HCT116 (cell line): Measurements from ENCODE around the gene TRUB1. TPM values are rescaled to one million over a fixed set of nuclear protein-coding genes. Genes with fewer than 3 reads are reported as not detected.

Experiments used
- ATAC-seq: fragments of 200-7000 bp; cut with Tn5 transposase; 2 replicates; pipeline ENCODE4 v1.9.1; 2020; ENCODE audit warnings: mild to moderate bottlenecking, moderate library complexity
- Bru-seq: library from RNA; stranded (reverse); fragments of 400-500 nt; gene quantifications from one replicate; lab custom pipeline; 2021; lab: Mats Ljungman, UMichigan
- BruChase-seq, 2 experiments: library from RNA; stranded (reverse); fragments of 400-500 nt; gene quantifications; one replicate each; lab custom pipeline; 2021; lab: Mats Ljungman, UMichigan
- BruUV-seq: library from RNA; stranded (reverse); fragments of 400-500 nt; replicated peaks from 2 replicates; lab custom pipeline; 2021; lab: Mats Ljungman, UMichigan
- CTCF ChIA-PET: fragments of 300-600 bp; sonication (Branson Sonifier 250); formaldehyde crosslinking; loops from one replicate; lab custom pipeline; 2021; ENCODE audit warnings: antibody characterized with exemption; lab: Charles Lee
- POLR2A ChIA-PET: fragments of 300-600, 350-600 bp; sonication (Branson Sonifier 250); formaldehyde crosslinking; loops from one replicate; lab custom pipeline; 2021; ENCODE audit warnings: antibody characterized with exemption; lab: Charles Lee
- RAD21 ChIA-PET, 2 experiments: fragments of 300-600 bp; sonication (Branson Sonifier 250); formaldehyde crosslinking; loops; one replicate each; lab custom pipeline; 2023; ENCODE audit warnings: low total read pairs in 2 of 2; ENCODE audit not compliant: uncharacterized antibody in 2 of 2, unreplicated experiment in 2 of 2, low non-redundant PET in 1 of 2; lab: Charles Lee
- DNase-seq: peaks from one replicate; pipeline ENCODE4 v3.0.0-alpha.2; 2010; ENCODE audit warnings: low read depth, low spot score
- H2AFZ ChIP-seq: fragments of 200-600 bp; shearing (Covaris generic), sonication (generic); 2 replicates; pipeline ENCODE4 v1.6.1; 2017; ENCODE audit warnings: low read depth, mixed run types, mixed read lengths, antibody characterized with exemption, low read length; ENCODE audit not compliant: poor library complexity, severe bottlenecking
- H3K27ac ChIP-seq: 2 replicates; pipeline ENCODE4 v1.5.1; 2012; ENCODE audit warnings: low read depth, low read length
- H3K27me3 ChIP-seq: fragments of 200-600 bp; sonication (generic); 2 replicates; pipeline ENCODE4 v1.6.1; 2016; ENCODE audit warnings: mixed run types, low read length, mixed read lengths; ENCODE audit not compliant: insufficient read depth
- H3K36me3 ChIP-seq, 2 experiments: fragments of 200-500 bp in 1 of 2; fragments of 200-600 bp in 1 of 2; sonication (Bioruptor generic) in 1 of 2; sonication (generic) in 1 of 2; 2 replicates each; pipeline versions ENCODE4 v1.5.1 to v1.6.1; 2014 to 2016; ENCODE audit warnings: low read length in 2 of 2, inconsistent platforms in 1 of 2, mixed read lengths in 1 of 2, mixed run types in 1 of 2; ENCODE audit not compliant: insufficient read depth in 2 of 2, control insufficient read depth in 1 of 2
- H3K4me1 ChIP-seq, 2 experiments: fragments of 200-600 bp in 1 of 2; sonication (generic) in 1 of 2; 2 replicates each; pipeline versions ENCODE4 v1.5.1 to v1.6.1; 2012 to 2017; ENCODE audit warnings: low read length in 2 of 2, inconsistent platforms in 1 of 2, mild to moderate bottlenecking in 1 of 2, mixed read lengths in 1 of 2, mixed run types in 1 of 2, moderate library complexity in 1 of 2; ENCODE audit not compliant: insufficient read depth in 2 of 2, control insufficient read depth in 1 of 2
- H3K4me2 ChIP-seq: fragments of 200-600 bp; sonication (generic); 2 replicates; pipeline ENCODE4 v1.6.1; 2017; ENCODE audit warnings: mixed run types, low read length, mixed read lengths
- H3K4me3 ChIP-seq, 2 experiments: fragments of 200-600 bp in 1 of 2; sonication (generic) in 1 of 2; replicated peaks in 1 of 2; 2 replicates each; pipeline ENCODE4 v1.5.1; 2011 to 2016; ENCODE audit warnings: low read length in 2 of 2, control low read depth in 1 of 2, low read depth in 1 of 2, mild to moderate bottlenecking in 1 of 2, mixed read lengths in 1 of 2, mixed run types in 1 of 2
- H3K79me2 ChIP-seq: fragments of 200-600 bp; sonication (generic); 2 replicates; pipeline ENCODE4 v1.6.1; 2017; ENCODE audit warnings: mild to moderate bottlenecking, mixed run types, low read length, moderate library complexity, mixed read lengths; ENCODE audit not compliant: insufficient read depth
- H3K9ac ChIP-seq: fragments of 200-600 bp; sonication (generic); 2 replicates; pipeline ENCODE4 v1.6.1; 2016; ENCODE audit warnings: low read length, mixed read lengths
- H3K9me2 ChIP-seq: fragments of 200-600 bp; sonication (generic), shearing (Covaris generic); 2 replicates; pipeline ENCODE4 v1.6.1; 2017; ENCODE audit warnings: mixed run types, mild to moderate bottlenecking, moderate library complexity; ENCODE audit not compliant: insufficient read depth
- H3K9me3 ChIP-seq, 2 experiments: fragments of 200-500 bp in 1 of 2; fragments of 200-600 bp in 1 of 2; sonication (Bioruptor generic) in 1 of 2; sonication (generic) in 1 of 2; 2 replicates each; pipeline ENCODE4 v1.6.1; 2014 to 2017; ENCODE audit warnings: low read length in 2 of 2, mixed read lengths in 2 of 2, inconsistent platforms in 1 of 2, low read depth in 1 of 2, mild to moderate bottlenecking in 1 of 2, mixed run types in 1 of 2, moderate library complexity in 1 of 2; ENCODE audit not compliant: control insufficient read depth in 1 of 2, insufficient read depth in 1 of 2
- H4K20me1 ChIP-seq: fragments of 200-600 bp; sonication (generic), shearing (Covaris generic); 2 replicates; pipeline ENCODE4 v1.6.1; 2017; ENCODE audit warnings: mixed run types, mild to moderate bottlenecking, moderate library complexity; ENCODE audit not compliant: insufficient read depth
- CBX3 ChIP-seq: IDR thresholded peaks from 2 replicates; pipeline ENCODE4 v1.6.1; 2012; ENCODE audit warnings: low read depth
- EGR1 ChIP-seq: IDR thresholded peaks from 2 replicates; pipeline ENCODE4 v1.6.1; 2012; ENCODE audit warnings: low read depth
- EZH2 ChIP-seq: fragments of 200-600 bp; sonication (generic); IDR thresholded peaks from 2 replicates; pipeline ENCODE4 v1.6.1; 2017; ENCODE audit warnings: antibody characterized with exemption, mixed run types
- EZH2phosphoT487 ChIP-seq: fragments of 200-600 bp; IDR thresholded peaks from 2 replicates; pipeline ENCODE4 v1.6.1; 2018; ENCODE audit warnings: antibody characterized with exemption, borderline replicate concordance
- FOSL1 ChIP-seq: IDR thresholded peaks from 2 replicates; pipeline ENCODE4 v1.6.1; 2012; ENCODE audit warnings: low read depth
- MAX ChIP-seq: IDR thresholded peaks from 2 replicates; pipeline ENCODE4 v1.6.1; 2012
- POLR2A ChIP-seq: IDR thresholded peaks from 2 replicates; pipeline ENCODE4 v1.7.0; 2011; ENCODE audit warnings: borderline replicate concordance; ENCODE audit not compliant: insufficient read depth, insufficient read length; ENCODE audit errors: extremely low read depth
- RAD21 ChIP-seq: IDR thresholded peaks from 2 replicates; pipeline ENCODE4 v1.6.1; 2012; ENCODE audit warnings: low read depth, mild to moderate bottlenecking
- REST ChIP-seq: IDR thresholded peaks from 2 replicates; pipeline ENCODE4 v1.6.1; 2012; ENCODE audit warnings: low read depth
- SIN3A ChIP-seq: IDR thresholded peaks from 2 replicates; pipeline ENCODE4 v1.6.1; 2012; ENCODE audit warnings: low read depth
- SP1 ChIP-seq: IDR thresholded peaks from 2 replicates; pipeline ENCODE4 v1.6.1; 2012; ENCODE audit warnings: low read depth
- SRF ChIP-seq: IDR thresholded peaks from 2 replicates; pipeline ENCODE4 v1.6.1; 2012; ENCODE audit warnings: low read depth
- TCF7L2 ChIP-seq: IDR thresholded peaks from 2 replicates; pipeline ENCODE4 v1.7.0; 2011; ENCODE audit warnings: borderline replicate concordance, inconsistent platforms; ENCODE audit not compliant: insufficient read depth, insufficient read length; ENCODE audit errors: extremely low read depth
- YY1 ChIP-seq: IDR thresholded peaks from 2 replicates; pipeline ENCODE4 v1.6.1; 2011; ENCODE audit warnings: low read length, low read depth, moderate library complexity, mild to moderate bottlenecking; ENCODE audit not compliant: insufficient replicate concordance; ENCODE audit errors: extremely low read depth
- ZBTB33 ChIP-seq: IDR thresholded peaks from 2 replicates; pipeline ENCODE4 v1.6.1; 2011; ENCODE audit warnings: mild to moderate bottlenecking, low read length, moderate library complexity; ENCODE audit not compliant: insufficient replicate concordance; ENCODE audit errors: extremely low read depth
- ZFX ChIP-seq: fragments of 450-650 bp; IDR thresholded peaks from 2 replicates; pipeline ENCODE4 v1.6.1; 2017
- intact Hi-C: fragments of 100-400 bp; cut with micrococcal nuclease; formaldehyde crosslinking; loops from 2 replicates; pipeline ENCODE4 v1.10.0; 2022
- long read RNA-seq: library from polyadenylated mRNA; unstranded; transcript quantifications from one replicate; pipeline ENCODE4 v2.0.0, GENCODE V29; 2021; ENCODE audit not compliant: unreplicated experiment
- polyA plus RNA-seq: library from polyadenylated mRNA; unstranded; fragments of >200 nt; gene quantifications from 2 replicates; pipeline ENCODE4 v1.2.1, GENCODE V29; 2012; ENCODE audit warnings: missing spikeins
- total RNA-seq: library from RNA; stranded (reverse); gene quantifications from one replicate; pipeline ENCODE4 v1.2.1, GENCODE V29; 2021; ENCODE audit not compliant: unreplicated experiment

The TRUB1 gene
- total RNA-seq (44.1 TPM), Bru-seq, nascent RNA (percentile 90 among the genes with signal in this experiment), BruChase-seq, experiment 1, labeled RNA remaining after a 6-hour chase (percentile 92 among the genes with signal in this experiment), BruChase-seq, experiment 2, labeled RNA remaining after a 2-hour chase (percentile 88 among the genes with signal in this experiment)
- 10.7 and 15.1 TPM in 2 replicates for polyA plus RNA-seq
- long read RNA-seq, transcript TRUB1-201 (8 exons, 3,408 nt), result major isoform, 121 of 151 reads
- long read RNA-seq, partial matches to known transcripts, result 13 of 151 reads
- long read RNA-seq, other reads (novel, unspliced or antisense), result 13 of 151 reads

GRCh38 chr10:114937962-114938855, at the start of gene TRUB1:
Gene TRUB1, plus strand, starts transcription at chr10:114938195. Its CDS starts 59 bp downstream, at chr10:114938254.
- H2AFZ ChIP-seq, result peak within 1 kb of the TSS; percentile 71
- H3K4me2 ChIP-seq, result peak within 1 kb of the TSS; percentile 83
- H3K4me3 ChIP-seq, result peak within 1 kb of the TSS; percentile 93 to 99
- CTCF ChIA-PET, result interaction anchor here (0.8 to 1.9 kb wide), 3 partner anchors 18 to 61 kb away, joined by 3 to 8 read pairs (median 5); no protein-coding TSS in a partner anchor
- DNase-seq, result peak; percentile 97
- ATAC-seq, result peak; percentile 100
- peaks cover 8 to 11% of the 10 kb centered on the region in 2 experiments; a peak in 3 of 4 replicates for H3K4me1 ChIP-seq
- peaks cover 7 to 13% of the 10 kb centered on the region in 2 experiments; a peak in 3 of 4 replicates for H3K36me3 ChIP-seq
- no peaks in the 10 kb centered on the region for H3K9me2 ChIP-seq
- H3K9me3 ChIP-seq, result no peaks in the 10 kb centered on the region
- BruUV-seq, result TSS peak; percentile 57
- H3K27me3 ChIP-seq, result no peaks in the 10 kb centered on the region
- H4K20me1 ChIP-seq, result no peaks in the 10 kb centered on the region
- H3K79me2 ChIP-seq, result peaks cover 36% of the 10 kb centered on the region
- peak within 1 kb of the TSS; percentile 60 for H3K27ac ChIP-seq
- RAD21 ChIA-PET, result no interaction called here
- peak within 1 kb of the TSS; percentile 94 for H3K9ac ChIP-seq
- intact Hi-C loops, result no loop called here
- POLR2A ChIA-PET, result interaction anchor here (0.8 to 1.2 kb wide), 3 partner anchors 15 to 19 kb away, joined by 3 to 6 read pairs (median 4); no protein-coding TSS in a partner anchor
- TF ChIP-seq REST (no peak), YY1 (peak; percentile 97), EZH2phosphoT487 (no peak), SRF (peak; percentile 97), POLR2A (peak; percentile 88), EGR1 (no peak), FOSL1 (no peak), SP1 (peak; percentile 49; the same call in 1 of the 2 replicates), SIN3A (peak; percentile 71; the same call in 1 of the 2 replicates), ZBTB33 (peak; percentile 83), EZH2 (no peak), TCF7L2 (peak; percentile 80), MAX (peak; percentile 88), ZFX (peak; percentile 85), CBX3 (peak; percentile 95), RAD21 (no peak)
